Fibroblast of skin of abdomen (primary cell): ENCODE data around the gene MTURN.
A peak's percentile ranks its signal among the peaks of the same experiment; 100 is the strongest.
"Not testable (repeated sequence)": the region's sequence is repeated elsewhere in the genome, so short reads cannot be mapped to it uniquely, and the experiment has no call there.

ENCODE experiments used
- DNase-seq: peaks from one replicate; pipeline ENCODE4 v3.0.0-alpha.2; 2013

MTURN gene

DNA sequence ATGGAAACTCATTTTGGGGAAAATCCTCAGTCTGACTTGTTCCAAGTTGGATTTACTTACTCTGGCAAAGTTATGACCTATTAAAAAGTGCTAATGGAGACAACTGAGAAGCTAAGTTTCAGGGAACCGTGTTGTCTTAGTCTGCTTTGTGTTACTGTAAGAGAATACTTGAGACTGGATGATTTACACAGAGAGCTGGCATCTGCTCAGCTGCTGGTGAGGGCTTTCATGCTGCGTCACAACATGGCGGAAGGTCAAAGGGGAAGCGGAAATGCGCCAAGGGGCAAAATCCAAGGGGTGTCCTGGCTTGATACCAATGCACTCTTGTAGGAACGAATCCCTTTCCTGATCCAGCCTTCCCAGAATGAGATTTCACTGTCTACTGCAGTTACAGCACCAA, 46.4 kb downstream of the MTURN start:
- DNase-seq, result no peak

DNA sequence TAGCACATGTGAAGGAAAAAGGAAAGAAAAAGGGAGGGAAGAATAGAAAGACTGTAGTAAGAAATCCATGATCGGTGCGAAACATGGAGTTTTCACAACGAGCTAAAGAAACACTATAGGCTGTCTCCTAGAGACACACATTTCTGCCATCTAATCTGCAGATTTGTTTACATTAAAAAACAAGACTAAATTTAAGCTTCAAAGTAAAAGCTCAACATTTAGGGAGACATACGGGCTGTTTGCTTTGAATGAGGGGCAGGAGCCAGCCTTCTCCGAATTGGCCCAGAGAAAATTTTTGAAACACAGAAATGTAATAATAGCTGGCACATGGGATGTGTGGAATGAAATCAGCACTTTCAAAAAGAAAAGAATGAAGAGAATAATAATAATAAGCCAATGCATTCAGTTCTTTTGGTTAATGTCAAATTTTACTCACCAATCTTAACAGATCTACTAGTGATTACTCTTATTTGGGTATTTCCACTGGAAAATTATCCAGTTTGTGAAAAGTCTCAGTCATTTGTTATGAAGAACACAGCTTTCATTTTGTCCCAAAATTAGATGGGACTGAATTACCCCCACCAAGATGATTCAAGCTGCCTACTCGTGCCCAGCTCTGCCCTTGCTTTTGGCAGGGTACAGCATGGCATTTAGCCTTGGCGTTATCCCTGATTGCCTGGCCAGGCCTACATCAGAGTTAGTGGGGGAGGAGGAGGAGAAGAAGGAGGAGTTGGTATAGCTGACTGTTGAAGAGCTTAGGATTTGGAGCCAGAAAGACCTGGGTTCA, 47.1 kb downstream of the MTURN start:
- DNase-seq, result no peak

DNA sequence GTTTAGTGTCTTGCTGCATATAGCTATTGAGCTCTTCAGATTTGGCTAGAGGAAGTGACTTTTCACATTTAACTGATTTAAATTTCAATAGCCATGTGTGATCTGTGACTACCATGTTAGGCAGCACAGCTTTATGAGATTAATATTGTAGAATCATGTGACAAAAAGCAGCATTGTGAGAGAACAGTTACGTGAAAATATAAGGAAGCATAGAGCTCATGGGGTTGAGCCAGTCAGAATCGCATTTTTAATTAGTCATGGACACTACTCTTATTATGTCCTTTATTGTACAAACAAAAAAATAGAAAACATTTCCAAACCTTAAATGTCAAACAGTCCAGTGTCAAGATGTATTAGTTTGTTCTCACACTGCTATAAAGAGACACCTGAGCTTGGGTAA, 48.0 kb downstream of the MTURN start:
- no peak for DNase-seq

DNA sequence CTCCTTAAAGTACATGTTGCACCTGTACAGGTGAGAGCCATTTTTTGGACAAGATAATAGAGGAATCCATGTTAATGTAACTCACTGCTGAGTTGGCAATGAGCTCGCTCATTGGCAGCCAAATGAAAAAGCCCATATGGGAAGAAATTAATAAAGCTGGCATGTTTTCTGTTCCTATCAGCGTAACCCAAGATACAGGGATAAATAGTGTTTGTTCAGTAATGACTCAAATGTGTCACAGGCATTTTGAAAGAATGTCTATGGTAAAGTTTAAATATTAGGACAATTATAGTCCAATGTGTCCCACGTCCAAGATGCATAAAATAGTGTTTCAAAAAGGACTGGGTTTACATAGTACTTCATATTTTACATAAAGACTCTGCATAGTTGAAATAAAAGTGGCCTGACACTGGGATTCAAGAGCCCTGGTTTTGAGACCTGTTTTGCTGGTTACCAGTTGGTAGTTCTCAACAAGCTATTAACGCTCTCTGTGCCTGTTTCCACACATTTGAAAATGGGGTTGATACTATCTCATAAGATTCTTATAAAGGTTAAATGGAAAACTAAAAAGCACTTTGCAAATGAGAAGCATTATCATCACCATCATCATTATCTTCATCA, 49.1 kb downstream of the MTURN start:
- no peak for DNase-seq

DNA sequence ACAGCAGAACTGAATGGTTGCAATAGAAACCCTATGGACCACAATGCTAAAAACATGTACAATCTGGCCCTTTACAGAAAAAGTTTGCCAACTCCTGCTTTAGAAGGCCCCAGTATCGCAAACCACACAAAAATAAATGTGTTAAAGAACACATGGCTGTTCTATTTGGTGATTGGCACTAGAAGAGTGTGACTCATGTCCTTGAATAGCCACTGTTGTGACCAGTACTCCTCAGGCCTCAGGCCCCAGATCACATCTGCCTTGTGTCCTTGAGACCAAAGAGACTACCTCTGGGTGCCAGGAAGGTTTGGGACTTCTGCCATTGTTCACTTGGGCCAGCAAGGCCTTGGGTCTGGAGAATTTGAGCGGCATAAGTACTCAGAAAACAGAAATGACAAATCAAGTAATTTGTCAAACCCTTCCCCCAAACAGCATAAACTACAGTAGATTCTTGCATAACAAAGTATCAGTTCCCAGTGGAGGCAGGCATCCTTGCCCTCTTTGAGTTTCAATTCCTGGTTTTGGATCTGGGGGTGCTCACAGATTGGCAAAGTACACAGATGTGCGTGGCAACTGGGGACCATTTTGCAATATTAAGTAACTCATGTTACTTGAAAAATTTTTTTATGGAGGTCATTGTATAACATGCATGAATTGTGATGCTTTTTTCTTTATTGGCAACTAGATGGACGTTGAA, 50.2 kb downstream of the MTURN start:
- DNase-seq, result no peak

DNA sequence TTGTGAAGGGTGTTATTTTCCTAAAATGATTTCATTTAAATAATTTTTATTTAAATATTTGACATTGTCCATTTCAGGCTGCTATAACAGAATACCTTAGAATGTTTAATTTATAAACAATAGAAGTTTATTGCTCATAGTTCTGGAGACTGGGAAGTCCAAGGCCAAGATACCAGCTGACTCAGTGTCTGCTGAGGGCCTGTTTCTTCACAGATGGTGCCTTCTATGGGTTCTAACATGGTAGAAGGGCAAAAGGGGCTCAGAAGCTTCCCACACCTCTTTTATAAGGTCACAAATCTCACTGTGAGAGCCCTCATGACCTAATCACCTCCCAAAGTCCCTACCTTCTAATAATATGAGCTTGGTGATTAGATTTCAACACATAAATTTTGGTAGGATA, 50.7 kb downstream of the MTURN start:
- no peak for DNase-seq

DNA sequence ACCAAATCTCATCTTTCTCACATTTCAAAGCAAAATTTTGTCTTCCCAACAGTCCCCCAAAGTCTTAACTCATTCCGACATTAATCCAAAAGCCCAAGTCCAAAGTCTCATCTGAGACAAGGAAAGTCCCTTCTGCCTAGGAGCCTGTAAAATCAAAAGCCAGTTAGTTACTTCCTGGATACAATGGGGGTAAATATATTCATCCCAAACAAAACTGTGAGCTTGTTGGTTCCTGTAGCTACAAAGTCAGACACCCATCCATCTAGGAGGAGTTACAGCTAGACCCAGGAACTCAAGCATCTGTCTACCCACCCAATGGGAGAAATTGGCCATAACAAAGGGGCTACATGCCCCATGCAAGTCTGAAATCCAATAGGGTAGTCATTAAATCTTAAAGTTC, 51.9 kb downstream of the MTURN start:
- DNase-seq, result no peak

DNA sequence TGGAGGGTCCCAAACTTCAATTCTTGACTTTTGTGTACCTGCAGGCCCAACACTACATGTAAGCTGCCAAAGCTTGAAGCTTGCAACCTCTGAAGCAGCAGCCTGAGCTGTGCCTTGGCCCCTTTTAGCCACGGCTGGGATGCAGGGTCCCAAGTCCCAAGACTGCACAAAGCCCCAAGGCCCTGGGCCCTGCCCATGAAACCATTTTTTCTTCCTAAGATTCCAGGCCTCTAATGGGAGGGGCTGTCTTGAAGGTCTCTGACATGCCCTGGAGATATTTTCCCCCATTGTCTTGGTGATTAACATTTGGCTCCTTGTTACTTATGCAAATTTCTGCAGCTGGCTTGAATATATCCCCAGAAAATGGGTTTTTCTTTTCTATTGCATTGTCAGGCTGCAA, 52.7 kb downstream of the MTURN start:
- DNase-seq, result no peak

DNA sequence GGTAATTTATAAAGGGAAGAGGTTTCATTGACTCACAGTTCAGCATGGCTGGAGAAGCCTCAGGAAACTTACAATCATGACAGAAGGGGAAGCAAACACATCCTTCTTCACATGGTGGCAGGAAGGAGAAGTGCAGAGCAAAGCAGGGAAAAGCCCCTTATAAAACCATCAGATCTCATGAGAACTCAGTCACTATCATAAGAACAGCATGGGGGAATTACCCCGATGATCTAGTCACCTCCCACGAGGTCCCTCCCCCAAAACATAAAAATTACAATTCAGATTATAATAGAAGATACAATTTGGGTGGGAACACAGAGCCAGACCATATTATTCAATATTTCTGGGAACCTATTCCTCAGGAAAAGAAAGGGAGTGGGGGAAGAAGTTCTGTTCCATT, 53.6 kb downstream of the MTURN start:
- not testable (repeated sequence) for DNase-seq

DNA sequence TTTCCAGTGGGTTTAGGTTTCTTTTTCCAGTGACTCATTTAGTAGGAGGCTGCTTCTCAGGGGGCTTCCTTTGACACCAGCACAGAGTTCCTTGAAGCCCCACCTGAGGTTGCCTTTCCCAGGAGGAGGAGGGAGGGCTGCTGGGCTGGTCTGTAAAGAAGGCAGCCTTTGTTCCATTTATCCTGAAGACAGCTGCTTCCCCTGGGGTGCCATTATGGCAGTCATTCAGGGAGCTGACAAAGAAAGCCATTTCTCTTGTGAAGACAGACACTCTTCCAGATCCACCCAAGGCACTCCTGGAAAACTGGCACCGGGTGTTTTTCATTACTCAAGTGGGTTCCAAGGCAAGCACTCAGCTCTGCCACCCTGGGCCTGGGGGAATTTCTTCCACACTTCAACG, 54.0 kb downstream of the MTURN start:
- no peak for DNase-seq

DNA sequence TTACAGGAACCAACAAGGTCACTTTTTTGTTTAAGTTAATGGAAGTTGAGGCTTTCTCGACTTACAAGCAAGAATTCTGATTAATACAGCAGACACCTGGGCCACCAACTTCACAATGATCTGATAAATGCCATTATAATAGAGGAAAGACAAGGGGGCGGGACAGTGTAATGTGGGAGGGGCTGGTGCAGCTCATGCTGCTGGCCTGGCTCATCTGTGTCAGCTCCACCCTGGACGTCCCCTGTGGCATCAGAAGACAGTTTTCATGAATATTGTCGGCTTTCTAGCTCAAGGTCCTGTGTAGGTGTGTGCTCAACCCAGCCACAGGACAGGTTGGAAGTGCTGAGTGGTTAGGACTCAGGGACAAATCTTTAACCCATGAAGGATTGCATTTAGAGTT, 57.0 kb downstream of the MTURN start:
- no peak for DNase-seq

DNA sequence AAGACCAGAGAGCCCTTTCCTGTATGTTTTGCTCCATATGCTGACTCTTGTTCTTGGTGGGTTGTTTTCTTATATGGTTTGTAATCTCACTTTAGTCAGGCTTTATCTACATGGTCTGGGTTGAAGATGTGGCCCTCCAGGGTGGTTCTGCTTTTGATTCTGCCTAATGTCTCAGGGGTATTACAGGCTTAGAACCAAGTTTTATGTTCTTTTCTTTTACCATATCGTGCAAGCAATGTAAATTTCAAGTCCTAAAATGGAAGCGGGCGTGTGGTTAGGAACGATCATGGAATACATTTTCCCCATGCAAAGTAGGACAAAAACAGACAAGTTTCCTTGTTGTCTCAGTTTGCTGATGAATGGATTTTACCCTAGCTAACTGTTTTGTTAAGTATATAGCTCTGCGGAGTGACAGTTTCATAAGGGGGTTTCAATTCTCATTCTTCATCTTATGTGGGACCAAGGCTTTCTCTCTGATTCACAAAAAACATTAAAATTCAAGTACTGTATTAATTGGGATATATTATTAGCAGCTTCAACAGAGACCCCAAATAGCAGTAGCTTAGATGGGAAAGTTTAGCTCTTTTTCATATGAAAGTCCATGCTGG, 58.7 kb downstream of the MTURN start:
- no peak for DNase-seq

DNA sequence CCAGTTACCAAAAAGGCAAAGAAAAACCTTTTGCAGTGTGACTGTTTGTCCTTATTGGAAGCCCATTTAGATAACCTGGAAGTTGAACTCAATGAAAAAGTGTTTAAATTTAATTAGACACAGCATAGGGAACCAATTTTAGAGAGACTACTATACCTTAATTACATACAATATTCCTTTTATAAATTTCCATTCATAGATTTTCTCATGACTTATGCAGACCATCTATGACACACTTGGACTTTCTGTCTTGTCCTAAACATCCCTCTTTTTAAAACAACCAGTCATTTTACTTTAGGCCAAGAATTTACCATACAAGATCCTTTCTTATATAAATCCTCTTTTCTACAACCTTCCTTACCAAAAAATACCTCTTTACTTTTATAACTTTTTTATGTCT, 61.6 kb downstream of the MTURN start:
- no peak for DNase-seq

DNA sequence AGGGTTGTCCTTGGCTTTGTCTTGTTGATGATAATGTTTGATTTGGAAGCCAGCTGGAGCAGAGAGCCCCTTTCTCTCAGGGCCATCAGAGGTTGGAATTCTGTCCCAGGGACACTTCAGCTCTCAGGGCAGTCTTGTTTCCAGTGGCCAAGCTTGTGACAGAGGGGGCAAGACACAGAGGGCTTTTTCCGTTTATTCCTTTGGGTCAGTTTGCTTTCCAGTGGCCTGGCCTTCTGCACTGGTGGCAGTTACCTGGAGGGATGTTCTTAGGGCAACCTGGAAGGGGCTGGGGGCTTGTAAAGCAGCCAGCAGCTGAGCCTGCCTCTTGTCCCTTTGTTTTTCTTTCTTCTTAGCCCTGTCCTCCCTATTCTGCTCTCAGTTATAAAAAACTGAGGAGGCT, 62.7 kb downstream of the MTURN start:
- no peak for DNase-seq

DNA sequence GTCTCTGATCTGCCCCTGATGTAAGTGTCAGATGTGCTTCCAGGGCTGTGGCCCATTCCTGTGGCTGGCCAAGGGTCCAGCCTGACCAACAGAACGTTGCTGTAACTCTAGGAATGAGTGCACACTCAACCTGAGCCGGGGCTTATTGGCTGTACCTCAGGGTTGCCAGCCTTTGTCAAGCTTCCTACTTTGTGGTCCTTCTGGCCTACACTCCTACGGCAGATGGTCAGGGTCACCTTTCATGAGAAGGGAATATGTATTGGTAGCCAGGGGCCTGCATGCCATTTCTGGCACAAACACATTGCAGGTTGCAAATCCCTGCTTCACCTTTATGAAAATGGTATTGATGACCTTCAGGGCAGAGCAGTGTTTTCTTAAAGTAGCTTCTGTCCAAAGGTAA, 64.5 kb downstream of the MTURN start:
- DNase-seq, result no peak

DNA sequence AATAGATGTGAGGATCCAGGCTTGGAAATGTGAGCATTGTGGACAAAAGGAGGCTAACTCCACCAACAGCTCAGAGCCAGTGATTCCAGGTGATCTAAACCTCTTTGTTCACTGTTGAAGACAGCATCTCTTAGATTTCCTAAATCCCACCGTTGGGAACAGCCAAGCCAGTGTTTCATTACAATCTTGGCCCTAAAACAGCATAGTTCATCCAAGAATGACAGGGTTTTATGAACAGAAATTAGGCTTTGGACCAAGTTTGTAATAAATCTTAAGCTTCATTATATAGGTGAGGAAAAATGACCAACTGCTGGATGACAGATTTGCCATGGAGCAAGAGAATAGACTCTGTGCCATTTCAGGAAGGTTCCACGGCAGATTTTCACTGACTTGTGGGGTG, 65.8 kb downstream of the MTURN start:
- no peak for DNase-seq

DNA sequence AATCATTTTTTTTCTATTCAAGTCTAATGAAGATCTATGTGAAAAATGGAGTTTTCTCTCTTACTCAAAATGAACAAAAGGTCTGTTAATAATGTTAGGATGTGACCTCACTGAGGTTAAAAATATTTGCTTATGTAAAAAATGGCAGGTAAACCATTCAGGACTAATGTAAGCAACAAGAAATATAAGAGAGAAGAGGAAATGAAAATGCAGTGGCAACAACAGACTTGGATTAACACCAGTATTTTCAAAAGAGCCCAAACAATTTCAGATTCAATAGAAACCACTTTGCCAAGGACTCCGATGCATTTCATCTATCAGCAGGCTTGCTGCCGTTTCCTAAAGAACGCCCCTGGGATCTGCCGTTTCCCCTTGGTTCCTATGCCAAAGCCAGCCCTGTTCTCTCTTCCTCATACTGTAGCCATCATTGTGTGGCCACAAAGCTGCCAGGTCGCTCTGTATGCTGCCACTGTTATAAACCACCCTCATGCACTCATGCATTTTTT, 66.4 kb downstream of the MTURN start:
- DNase-seq, result no peak

DNA sequence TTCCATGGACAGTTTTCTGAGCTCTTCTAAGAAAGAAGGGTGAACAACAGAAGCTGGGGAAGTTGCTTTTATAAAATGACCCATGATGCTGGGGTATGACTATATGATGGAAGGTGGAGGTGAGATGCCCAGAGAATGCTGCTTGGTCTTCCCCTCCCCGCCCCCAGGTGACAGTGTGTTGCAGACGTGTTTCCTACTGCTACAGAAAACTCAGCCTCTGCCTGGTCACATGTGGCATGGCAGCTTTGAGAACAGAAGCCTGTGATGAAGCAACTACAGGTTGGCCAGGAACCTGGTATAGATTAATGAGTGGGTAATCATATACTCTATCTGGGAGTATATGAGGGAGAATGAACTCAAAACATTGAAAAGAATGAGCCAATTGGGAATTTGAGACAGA, 67.1 kb downstream of the MTURN start:
- DNase-seq, result no peak

DNA sequence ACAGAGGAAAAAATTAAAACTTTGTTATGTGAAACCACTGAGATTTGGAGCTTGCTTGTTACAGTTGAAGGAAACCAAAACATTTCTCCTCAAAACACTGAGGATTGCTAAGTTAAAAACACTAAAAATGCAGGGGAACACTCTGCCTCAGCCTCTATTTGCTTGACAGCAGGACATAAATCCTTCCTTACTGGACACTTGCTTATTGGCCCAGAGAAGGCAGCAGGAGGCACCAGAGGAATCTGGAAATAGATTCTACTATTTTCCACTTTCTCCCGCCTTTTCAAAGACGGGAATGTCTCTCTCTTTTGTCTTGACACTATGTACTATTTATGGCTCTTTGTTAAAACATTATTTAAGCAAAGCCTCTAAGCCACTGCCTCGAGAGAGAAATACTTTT, 67.9 kb downstream of the MTURN start:
- no peak for DNase-seq

DNA sequence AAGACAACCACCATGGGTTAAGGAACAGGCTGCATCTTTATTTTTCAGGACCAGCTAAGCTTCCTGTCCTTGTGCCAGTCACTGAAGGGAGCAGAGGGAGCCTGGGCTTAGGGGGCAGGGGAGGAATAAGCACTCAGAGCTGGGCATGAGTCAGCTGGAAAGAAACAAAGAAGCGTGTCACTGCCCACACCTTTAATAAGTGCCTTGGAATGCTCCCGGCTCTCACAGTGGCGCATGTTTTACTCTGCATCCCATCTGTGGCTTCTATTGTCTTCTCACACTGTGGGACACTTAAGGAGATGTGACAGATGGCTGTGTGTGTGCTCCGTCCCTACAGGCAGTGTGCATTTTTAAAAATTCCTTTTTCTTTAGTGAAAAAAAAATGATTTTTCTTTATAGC, 71.7 kb downstream of the MTURN start:
- peak; percentile 30 for DNase-seq

DNA sequence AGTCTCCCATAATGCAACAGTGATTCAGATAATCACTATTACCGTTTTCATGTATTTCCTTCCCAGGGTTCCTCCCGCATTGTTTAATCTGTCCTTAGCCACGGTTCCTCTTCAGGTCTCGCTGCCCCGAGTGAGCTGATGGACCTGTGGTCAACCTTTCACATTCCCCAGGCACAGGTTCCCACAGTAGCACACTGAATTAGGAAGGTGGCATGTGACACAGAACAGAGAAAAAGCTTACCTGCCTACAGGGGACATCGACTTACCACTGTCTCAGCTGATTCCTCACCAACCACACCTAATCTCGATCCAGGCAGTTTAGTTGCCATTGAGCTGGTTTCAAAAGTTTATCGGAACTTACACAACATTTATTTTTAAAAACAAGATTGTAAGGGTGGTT, 72.2 kb downstream of the MTURN start:
- DNase-seq, result no peak

DNA sequence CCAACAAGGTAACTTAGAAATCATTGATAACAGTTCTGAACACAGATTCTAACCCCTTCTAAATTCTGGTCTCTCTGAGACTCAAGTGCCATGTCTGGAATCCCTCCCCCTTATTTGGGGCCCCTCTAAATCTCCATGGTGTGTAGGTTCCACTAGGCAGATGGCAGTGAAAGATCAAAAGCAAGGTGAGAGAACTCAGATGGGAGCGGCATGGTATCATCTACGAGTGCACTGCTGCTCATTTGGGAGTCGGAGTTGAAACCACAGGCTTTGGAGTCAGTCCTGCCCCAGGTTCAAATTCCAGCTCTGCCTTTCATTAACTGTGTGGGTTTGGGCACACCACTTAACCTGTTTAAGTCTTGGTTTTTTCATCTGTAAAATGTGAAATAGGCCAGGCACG, 72.6 kb downstream of the MTURN start:
- DNase-seq, result no peak

DNA sequence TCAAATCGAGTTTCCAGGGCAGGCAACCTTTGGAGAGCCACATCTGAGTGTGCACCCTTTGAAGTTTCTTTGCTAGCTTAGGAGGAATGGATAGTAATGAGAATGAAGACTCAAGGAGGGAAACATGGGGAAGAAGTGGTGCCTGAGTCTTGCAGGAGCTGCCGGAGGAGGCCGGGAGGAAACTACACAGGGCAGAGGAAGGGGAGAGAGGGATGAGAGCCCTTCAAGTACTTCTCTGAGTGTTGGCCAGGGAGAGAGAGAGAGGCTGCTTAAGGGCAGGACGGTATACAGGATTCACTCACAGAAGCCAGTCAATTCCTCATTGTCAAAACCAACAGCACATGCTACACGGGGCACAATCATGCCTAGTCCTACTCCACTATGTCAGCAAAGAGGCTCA, 75.2 kb downstream of the MTURN start:
- no peak for DNase-seq
